Stimulated activated CD4-positive, alpha-beta T cell treated with anti-CD3 and anti-CD28 coated beads, Interleukin-15, amount 100 ng/mL, for 24 hours (primary cell): ENCODE results near the gene ADH7.
"Not testable (repeated sequence)": the region's sequence is repeated elsewhere in the genome, so short reads cannot be mapped to it uniquely, and the experiment has no call there.

Experiments used
- DNase-seq: peaks from one replicate; pipeline ENCODE4 v3.0.0-alpha.2; 2020

ADH7 gene

DNA sequence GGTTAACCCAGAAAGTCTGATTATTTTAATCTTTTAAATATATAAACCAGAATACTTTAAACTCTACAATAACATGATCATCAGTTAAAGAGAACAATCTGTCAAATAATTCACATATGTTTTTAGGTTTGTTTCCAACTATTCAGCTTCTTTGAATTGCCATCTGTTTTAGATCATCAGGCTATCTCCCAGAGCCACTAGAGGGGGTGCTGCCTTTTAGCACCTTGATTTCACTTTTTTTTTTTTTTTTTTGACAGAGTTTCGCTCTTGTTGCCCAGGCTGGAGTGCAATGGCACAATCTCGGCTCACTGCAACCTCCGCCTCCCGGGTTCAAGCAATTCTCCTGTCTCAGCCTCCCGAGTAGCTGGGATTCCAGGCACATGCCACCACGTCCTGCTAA is 57.8 kb downstream of the ADH7 start:
- DNase-seq: not testable (repeated sequence)

DNA sequence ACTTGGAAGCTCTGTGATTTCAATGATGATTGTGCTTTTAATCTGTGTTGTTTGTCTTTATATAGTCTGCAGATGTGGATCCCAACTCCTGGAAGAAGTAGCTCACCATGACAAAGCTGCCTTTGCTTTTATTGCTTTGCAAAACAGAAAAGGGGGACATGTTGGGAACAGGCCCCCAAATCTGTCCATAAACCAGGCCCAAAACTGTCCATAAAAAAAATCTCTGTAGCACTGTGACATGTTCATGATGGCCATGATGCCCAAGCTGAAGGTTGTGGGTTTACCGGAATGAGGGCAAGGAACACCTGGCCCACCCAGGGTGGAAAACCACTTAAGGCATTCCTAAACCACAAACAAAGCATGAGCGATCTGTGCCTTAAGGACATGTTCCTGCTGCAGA is 62.7 kb downstream of the ADH7 start:
- DNase-seq: not testable (repeated sequence)

DNA sequence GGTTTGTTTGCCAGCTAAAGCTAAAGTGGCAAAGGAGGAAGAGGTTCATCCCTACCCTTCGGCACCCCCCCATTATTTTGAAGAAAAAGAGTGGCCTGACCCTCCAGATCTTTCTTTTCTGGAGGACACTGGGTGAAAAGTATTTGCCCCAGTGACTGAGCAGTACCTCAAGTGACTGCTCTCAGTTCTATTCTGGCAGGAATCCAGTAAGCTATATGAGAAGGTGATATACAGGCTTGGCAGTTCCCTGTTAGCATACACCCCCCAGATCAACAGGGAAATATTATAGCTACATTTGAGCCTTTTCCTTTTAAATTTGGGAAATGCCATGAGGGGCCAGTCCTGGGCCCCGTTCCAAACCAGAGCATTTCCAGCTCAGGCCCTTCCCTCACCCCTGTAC is 67.3 kb downstream of the ADH7 start:
- DNase-seq: not testable (repeated sequence)

DNA sequence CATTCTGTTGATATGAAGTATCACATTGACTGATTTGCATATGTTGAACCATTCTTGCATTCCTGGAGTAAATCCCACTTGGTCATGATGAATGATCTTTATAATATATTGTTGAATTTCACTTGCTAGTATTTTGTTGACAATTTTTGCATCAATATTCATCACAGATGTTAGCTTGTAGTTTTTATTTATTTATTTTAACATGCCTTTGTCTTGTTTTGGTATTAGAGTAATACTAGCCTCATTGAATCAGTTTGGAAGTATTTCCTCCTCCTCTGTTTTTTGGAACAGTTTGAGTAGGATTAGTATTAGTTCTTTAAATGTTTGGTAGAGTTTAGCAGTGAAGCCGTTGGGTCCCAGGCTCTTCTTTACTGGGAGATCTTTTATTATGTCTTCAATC is 68.7 kb downstream of the ADH7 start:
- DNase-seq: no peak

DNA sequence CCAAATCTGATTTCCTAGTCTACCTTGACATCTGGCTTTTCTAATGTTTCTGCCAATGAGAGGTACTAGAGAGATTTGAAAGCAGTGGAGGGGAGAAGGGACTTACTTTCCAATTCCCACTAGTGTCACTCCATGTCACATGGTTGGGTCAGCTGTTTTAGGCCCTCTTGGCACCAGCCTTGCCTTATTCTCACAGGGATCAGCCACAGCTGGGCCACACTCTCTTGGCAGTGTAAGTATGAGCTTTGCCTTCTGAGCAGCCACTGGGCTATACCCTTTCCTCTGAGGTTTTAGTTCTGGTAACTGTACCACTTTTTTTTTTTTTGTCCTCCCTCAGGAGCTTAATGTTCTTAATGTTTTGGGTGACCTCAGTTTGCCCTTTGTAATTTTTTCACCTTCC is 72.4 kb downstream of the ADH7 start:
- no peak for DNase-seq
